Measurements from ENCODE around the gene HES2.

GRCh38 chr1:6468729-6469461, 49.2 kb upstream of the HES2 start:
- TF ChIP-seq GATA2 (IDR thresholded peaks at IDR 0.05; ENCODE audit: low read depth, low read length): no peak
- no peak for TF ChIP-seq GATA3 (IDR thresholded peaks at IDR 0.05; ENCODE audit: low read depth, low read length)
